Activated T-cell treated with anti-CD3 and anti-CD28 coated beads, Interleukin-2, amount 50 U/mL, for 72 hours (primary cell): Measurements from ENCODE around the gene C1orf116. TPM values are rescaled to one million over a fixed set of nuclear protein-coding genes. Genes with fewer than 3 reads are reported as not detected.

Experiments
- ATAC-seq, 2 donors: fragments of 150-1000 bp; cut with Tn5 transposase; replicated peaks in 1 of 2; 2 replicates each; pipeline ENCODE4 v1.10.0; 2021; ENCODE audit warnings: moderate library complexity in 2 of 2, mild to moderate bottlenecking in 1 of 2
- DNase-seq, 2 donors: peaks; one replicate each; pipeline ENCODE4 v3.0.0; 2021 to 2022; ENCODE audit warnings: mixed read lengths in 1 of 2
- H3K27ac Mint-ChIP-seq: one replicate; pipeline ENCODE4 v1.8.0; 2022; ENCODE audit warnings: mild to moderate bottlenecking, moderate library complexity, mixed read lengths
- H3K27me3 Mint-ChIP-seq: one replicate; pipeline ENCODE4 v1.8.0; 2022; ENCODE audit warnings: low read depth, mixed read lengths
- H3K36me3 Mint-ChIP-seq, 2 donors: one replicate each; pipeline ENCODE4 v1.8.0; 2022; ENCODE audit warnings: mixed read lengths in 2 of 2, mild to moderate bottlenecking in 1 of 2; ENCODE audit not compliant: insufficient read depth in 2 of 2
- H3K4me1 Mint-ChIP-seq: one replicate; pipeline ENCODE4 v1.8.0; 2022; ENCODE audit warnings: low read depth, mixed read lengths
- H3K4me3 Mint-ChIP-seq, 2 donors: one replicate each; pipeline ENCODE4 v1.8.0; 2022; ENCODE audit warnings: mild to moderate bottlenecking in 2 of 2, mixed read lengths in 2 of 2, moderate library complexity in 2 of 2
- H3K9me3 Mint-ChIP-seq, 2 donors: one replicate each; pipeline ENCODE4 v1.8.0; 2022; ENCODE audit warnings: mixed read lengths in 2 of 2
- total RNA-seq, 2 donors: library from RNA; stranded (reverse); gene quantifications; one replicate each; pipeline ENCODE4 v1.2.3, GENCODE V29; 2022

Gene C1orf116
- total RNA-seq, 2 donors from 2014 or later = 0.12 to 0.21 TPM

DNA sequence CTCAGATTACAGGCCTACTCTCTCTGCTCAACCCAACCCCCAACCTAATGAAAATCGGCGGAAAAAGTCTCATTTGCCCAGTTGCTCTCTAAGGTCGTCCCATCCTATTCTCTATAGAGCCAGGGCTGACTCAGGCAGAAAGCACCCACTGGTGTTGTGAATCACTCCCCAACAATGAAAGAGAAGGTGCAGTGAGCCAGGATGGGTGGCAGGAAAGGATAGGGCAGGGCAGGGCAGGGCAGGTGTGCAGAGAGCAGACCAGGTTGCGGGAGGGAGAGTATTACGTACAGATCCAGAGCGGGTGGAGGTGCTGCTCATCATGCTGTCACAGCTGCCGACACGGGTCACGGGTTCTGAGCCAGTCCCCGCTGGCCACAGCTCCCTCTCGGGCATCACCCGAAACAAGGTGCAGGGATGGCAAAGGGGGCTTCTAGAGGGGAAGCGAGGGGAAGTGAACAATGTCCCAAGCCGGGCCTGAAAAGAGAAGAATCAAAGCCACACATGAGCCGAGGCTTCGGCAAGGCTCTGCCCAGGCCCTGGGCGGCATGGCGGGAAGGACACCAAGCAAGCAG lies 5.3 kb downstream of the C1orf116 start:
- Mint-ChIP-seq H3K36me3 (no peaks in the 10 kb centered on the region), H3K4me3 (no peak overlapping the region), H3K27ac (no peak overlapping the region), H3K9me3 (no peaks in the 10 kb centered on the region), H3K4me1 (peaks cover 12% of the 10 kb centered on the region), H3K27me3 (peaks cover 39% of the 10 kb centered on the region)
- DNase-seq = no peak
- no peak for ATAC-seq

DNA sequence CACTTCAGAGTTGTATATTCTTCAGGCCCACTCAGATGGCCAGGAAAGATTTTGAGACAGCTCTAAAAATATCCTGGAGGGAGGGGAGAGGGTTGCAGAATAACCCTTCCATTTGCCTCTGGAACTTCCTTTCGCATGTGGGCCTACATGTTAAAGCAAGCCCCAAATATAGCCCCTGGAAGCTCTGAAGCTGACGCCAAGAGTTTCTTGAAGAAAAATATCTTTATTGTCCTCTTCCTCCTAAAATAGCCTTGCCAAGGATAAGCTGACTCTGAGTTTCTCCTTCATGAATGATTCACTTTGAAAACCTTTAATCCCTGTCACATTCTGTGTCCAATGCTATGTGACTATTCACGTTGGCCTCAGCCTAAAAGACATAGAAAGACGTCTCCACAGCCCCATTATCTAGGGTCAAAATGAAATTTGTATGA lies 6.4 kb downstream of the C1orf116 start:
- Mint-ChIP-seq H3K4me1 (peaks cover 13% of the 10 kb centered on the region), H3K36me3 (no peaks in the 10 kb centered on the region), H3K4me3 (no peak overlapping the region), H3K27ac (no peak overlapping the region), H3K27me3 (peaks cover 28% of the 10 kb centered on the region), H3K9me3 (no peaks in the 10 kb centered on the region)
- ATAC-seq = no peak
- no peak for DNase-seq

- Mint-ChIP-seq H3K27ac (no peak overlapping the region), H3K4me1 (peaks cover 16% of the 10 kb centered on the region), H3K4me3 (no peak overlapping the region), H3K27me3 (peaks cover 20% of the 10 kb centered on the region), H3K9me3 (no peaks in the 10 kb centered on the region), H3K36me3 (no peaks in the 10 kb centered on the region)
- no peak for DNase-seq
- no peak for ATAC-seq
Observed at GRCh38 chr1:207025146-207025880, 7.2 kb downstream of the C1orf116 start.

GRCh38 chr1:207024202-207025145 lies 8.1 kb downstream of the C1orf116 start:
- H3K4me3 Mint-ChIP-seq = no peak overlapping the region
- peaks cover 16% of the 10 kb centered on the region for H3K4me1 Mint-ChIP-seq
- H3K9me3 Mint-ChIP-seq = no peaks in the 10 kb centered on the region
- H3K36me3 Mint-ChIP-seq = no peaks in the 10 kb centered on the region
- no peak overlapping the region for H3K27ac Mint-ChIP-seq
- DNase-seq = no peak
- ATAC-seq = peak; percentile 43 to 49
- H3K27me3 Mint-ChIP-seq = peaks cover 13% of the 10 kb centered on the region

- Mint-ChIP-seq H3K36me3 (no peaks in the 10 kb centered on the region), H3K27ac (no peak overlapping the region), H3K9me3 (no peaks in the 10 kb centered on the region), H3K4me1 (peaks cover 16% of the 10 kb centered on the region), H3K27me3 (peaks cover 13% of the 10 kb centered on the region), H3K4me3 (no peak overlapping the region)
- DNase-seq (no peak), ATAC-seq (no peak)
Observed at GRCh38 chr1:207022996-207023679, 9.4 kb downstream of the C1orf116 start.

GRCh38 chr1:207021876-207022596 lies 10.5 kb downstream of the C1orf116 start:
- no peaks in the 10 kb centered on the region for H3K9me3 Mint-ChIP-seq
- H3K27ac Mint-ChIP-seq = no peak overlapping the region
- H3K4me3 Mint-ChIP-seq = no peak overlapping the region
- H3K4me1 Mint-ChIP-seq = peaks cover 16% of the 10 kb centered on the region
- ATAC-seq = no peak
- peaks cover 13% of the 10 kb centered on the region for H3K27me3 Mint-ChIP-seq
- H3K36me3 Mint-ChIP-seq = no peaks in the 10 kb centered on the region
- no peak for DNase-seq

DNA sequence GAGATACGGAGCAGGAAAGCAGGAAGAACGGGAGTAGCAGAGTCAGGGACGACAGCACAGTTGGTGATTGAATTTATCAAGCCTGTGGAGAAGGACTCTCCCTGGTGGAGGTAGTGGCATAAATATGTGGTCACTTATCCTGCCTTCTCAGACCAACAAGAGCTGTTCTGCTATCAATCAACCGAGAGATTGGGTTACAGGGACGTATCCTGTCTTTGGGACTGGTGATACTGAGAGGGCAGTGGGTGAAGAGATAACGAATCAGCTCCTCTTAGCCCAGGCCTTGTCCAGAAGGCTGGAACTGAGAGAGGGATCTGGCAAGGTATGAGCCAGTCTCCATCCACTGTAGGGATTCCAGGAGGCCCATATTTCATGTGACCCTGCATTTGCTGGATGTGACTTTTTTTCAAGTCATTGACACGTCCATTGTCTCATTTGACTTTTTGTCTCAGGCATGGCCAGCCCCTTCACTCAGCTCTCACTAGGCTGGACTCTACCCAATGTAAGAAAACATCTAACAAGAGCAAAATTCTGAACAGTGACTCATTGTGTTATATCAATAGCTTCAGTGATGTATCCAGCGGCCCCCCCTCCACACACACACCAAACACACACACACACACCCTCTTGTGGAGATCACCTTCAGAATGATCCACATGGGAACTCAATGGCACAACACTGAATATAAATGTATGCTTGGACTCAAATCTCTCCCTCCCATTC lies 11.3 kb downstream of the C1orf116 start:
- ATAC-seq = peak in 1 of 2 donors; percentile 9
- no peak overlapping the region for H3K27ac Mint-ChIP-seq
- H3K9me3 Mint-ChIP-seq = no peaks in the 10 kb centered on the region
- H3K36me3 Mint-ChIP-seq = no peaks in the 10 kb centered on the region
- H3K4me1 Mint-ChIP-seq = peaks cover 16% of the 10 kb centered on the region
- H3K4me3 Mint-ChIP-seq = peak overlapping the region in 1 of 2 donors; percentile 14
- H3K27me3 Mint-ChIP-seq = peaks cover 11% of the 10 kb centered on the region
- DNase-seq = no peak

DNA sequence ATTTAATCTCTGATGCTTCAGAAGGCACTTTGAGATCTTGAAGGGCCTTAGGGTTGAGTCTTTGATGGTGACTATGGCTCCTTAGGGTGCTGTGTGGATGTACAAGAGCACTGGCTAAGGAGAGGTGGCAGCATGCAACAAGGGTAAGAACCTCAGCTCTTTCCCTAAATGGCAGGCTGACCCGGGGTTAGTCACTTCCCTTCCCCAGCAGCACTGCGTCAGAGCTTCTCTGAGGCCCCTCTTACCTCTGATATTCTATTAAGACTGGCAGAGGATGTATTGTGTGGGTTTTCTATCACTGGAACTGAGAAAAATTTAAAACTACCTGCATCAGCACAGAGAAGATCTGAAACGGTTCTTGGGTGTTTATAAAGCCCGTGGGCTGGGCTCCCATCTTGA lies 11.8 kb downstream of the C1orf116 start:
- no peaks in the 10 kb centered on the region for H3K9me3 Mint-ChIP-seq
- H3K4me3 Mint-ChIP-seq = peak overlapping the region in 1 of 2 donors; percentile 14
- DNase-seq (no peak), ATAC-seq (peak; percentile 27 to 69)
- no peak overlapping the region for H3K27ac Mint-ChIP-seq
- H3K36me3 Mint-ChIP-seq = no peaks in the 10 kb centered on the region
- H3K4me1 Mint-ChIP-seq = peaks cover 21% of the 10 kb centered on the region
- peaks cover 11% of the 10 kb centered on the region for H3K27me3 Mint-ChIP-seq

GRCh38 chr1:207020065-207020708 lies 12.4 kb downstream of the C1orf116 start:
- Mint-ChIP-seq H3K27me3 (peaks cover 6% of the 10 kb centered on the region), H3K27ac (no peak overlapping the region), H3K4me3 (no peak overlapping the region), H3K36me3 (no peaks in the 10 kb centered on the region), H3K4me1 (peaks cover 21% of the 10 kb centered on the region), H3K9me3 (no peaks in the 10 kb centered on the region)
- no peak for DNase-seq
- no peak for ATAC-seq

GRCh38 chr1:207019661-207020060 lies 12.9 kb downstream of the C1orf116 start:
- H3K27me3 Mint-ChIP-seq = peaks cover 11% of the 10 kb centered on the region
- no peak overlapping the region for H3K4me3 Mint-ChIP-seq
- H3K27ac Mint-ChIP-seq = no peak overlapping the region
- ATAC-seq = no peak
- no peak for DNase-seq
- H3K4me1 Mint-ChIP-seq = peaks cover 18% of the 10 kb centered on the region
- H3K36me3 Mint-ChIP-seq = no peaks in the 10 kb centered on the region
- H3K9me3 Mint-ChIP-seq = no peaks in the 10 kb centered on the region

GRCh38 chr1:207019161-207019560 lies 13.4 kb downstream of the C1orf116 start:
- no peak overlapping the region for H3K27ac Mint-ChIP-seq
- no peaks in the 10 kb centered on the region for H3K9me3 Mint-ChIP-seq
- no peak for ATAC-seq

More at GRCh38 chr1:207019161-207019560, 13.4 kb downstream of the C1orf116 start:
- Mint-ChIP-seq H3K27me3 (peaks cover 16% of the 10 kb centered on the region), H3K36me3 (no peaks in the 10 kb centered on the region), H3K4me1 (peaks cover 13% of the 10 kb centered on the region), H3K4me3 (no peak overlapping the region)
- no peak for DNase-seq
